ENCODE measurements around the gene ATXN2L. TPM values are rescaled to one million over a fixed set of nuclear protein-coding genes. Genes with fewer than 3 reads are reported as not detected.
A peak's percentile ranks its signal among the peaks of the same experiment; 100 is the strongest.

The ATXN2L gene
- total RNA-seq, 2 experiments from 2014 or later, result 109 to 451 TPM

GRCh38 chr16:28876019-28876659 lies 53.3 kb downstream of the ATXN2L start:
- H2AFZ ChIP-seq (ENCODE audit: low read length), result no peak overlapping the region
- TF ChIP-seq CTCF (conservative IDR thresholded peaks at IDR 0.05; ENCODE audit: low read length), result no peak
- TF ChIP-seq EZH2phosphoT487 (IDR thresholded peaks at IDR 0.05; ENCODE audit: borderline replicate concordance, low read depth, low read length), result no peak
- peaks cover 24% of the 10 kb centered on the region for H3K4me1 ChIP-seq (ENCODE audit: insufficient read depth, low read length, poor library complexity, severe bottlenecking)
- peaks cover 35% of the 10 kb centered on the region for H3K36me3 ChIP-seq (ENCODE audit: insufficient read depth, low read length)
- no TSS peak for BruUV-seq (replicated peaks)
- intact Hi-C loops (cut with micrococcal nuclease; ENCODE audit: unreplicated experiment), result loop anchor here (10.0 kb wide), 1 partner anchor 1879 kb away; no protein-coding TSS in a partner anchor
- CTCF ChIA-PET (ENCODE audit: unreplicated experiment), result interaction anchor here (0.6 kb wide), 1 partner anchor 45 kb away, joined by 3 read pairs; no protein-coding TSS in a partner anchor
- H3K27ac ChIP-seq (ENCODE audit: low read depth, low read length, poor library complexity, severe bottlenecking), result no peak overlapping the region
- POLR2A ChIA-PET, result interaction anchor here (0.7 to 1.2 kb wide), 2 partner anchors 68 to 71 kb away, joined by 3 read pairs; no protein-coding TSS in a partner anchor
- H3K9me3 ChIP-seq (ENCODE audit: low read length), result no peaks in the 10 kb centered on the region
- H3K4me3 ChIP-seq (ENCODE audit: low read depth, low read length, poor library complexity, severe bottlenecking), result no peak overlapping the region
- no peak for DNase-seq (ENCODE audit: low spot score)
- H3K79me2 ChIP-seq (ENCODE audit: insufficient read depth, low read depth, low read length), result peaks cover 6% of the 10 kb centered on the region; the same call in 1 of the 2 replicates
- no peaks in the 10 kb centered on the region for H4K20me1 ChIP-seq (ENCODE audit: insufficient read depth, low read length)
- no peak overlapping the region for H3K4me2 ChIP-seq (ENCODE audit: low read length)
- H3K9me2 ChIP-seq (ENCODE audit: insufficient read depth, low read length), result no peaks in the 10 kb centered on the region

GRCh38 chr16:28876973-28877654 lies 54.3 kb downstream of the ATXN2L start:
- no peak for DNase-seq (ENCODE audit: low spot score)
- Histone ChIP-seq H3K9me2 (ENCODE audit: insufficient read depth, low read length) (no peaks in the 10 kb centered on the region), H3K36me3 (ENCODE audit: insufficient read depth, low read length) (peaks cover 26% of the 10 kb centered on the region), H3K27ac (ENCODE audit: low read depth, low read length, poor library complexity, severe bottlenecking) (peak overlapping the region; percentile 13), H2AFZ (ENCODE audit: low read length) (no peak overlapping the region), H4K20me1 (ENCODE audit: insufficient read depth, low read length) (no peaks in the 10 kb centered on the region), H3K4me3 (ENCODE audit: low read depth, low read length, poor library complexity, severe bottlenecking) (no peak overlapping the region), H3K9me3 (ENCODE audit: low read length) (no peaks in the 10 kb centered on the region), H3K4me1 (ENCODE audit: insufficient read depth, low read length, poor library complexity, severe bottlenecking) (peaks cover 24% of the 10 kb centered on the region), H3K4me2 (ENCODE audit: low read length) (no peak overlapping the region), H3K79me2 (ENCODE audit: insufficient read depth, low read depth, low read length) (peaks cover 6% of the 10 kb centered on the region; the same call in 1 of the 2 replicates)
- intact Hi-C loops (cut with micrococcal nuclease; ENCODE audit: unreplicated experiment), result loop anchor here (10.0 kb wide), 1 partner anchor 1878 kb away; no protein-coding TSS in a partner anchor
- ChIA-PET POLR2A (interaction anchor here (0.6 to 0.7 kb wide), 2 partner anchors 14 to 70 kb away, joined by 3 to 6 read pairs; no protein-coding TSS in a partner anchor), CTCF (ENCODE audit: unreplicated experiment) (no interaction called here)
- BruUV-seq (replicated peaks), result no TSS peak
- no peak for TF ChIP-seq CTCF (conservative IDR thresholded peaks at IDR 0.05; ENCODE audit: low read length)
- TF ChIP-seq EZH2phosphoT487 (IDR thresholded peaks at IDR 0.05; ENCODE audit: borderline replicate concordance, low read depth, low read length), result no peak
